GM23248 (cell line): ENCODE measurements around the gene TRERF1. TPM values are rescaled to one million over a fixed set of nuclear protein-coding genes. Genes with fewer than 3 reads are reported as not detected.

Experiments
- DNase-seq: peaks from one replicate; pipeline ENCODE4 v3.0.0-alpha.2; 2015
- H2AFZ ChIP-seq: fragments of 200-600 bp; sonication (generic); 2 replicates; pipeline ENCODE4 v1.6.1; 2016; ENCODE audit warnings: antibody characterized with exemption
- H3F3A ChIP-seq: fragments of 200-600 bp; sonication (generic); 2 replicates; pipeline ENCODE4 v1.6.1; 2016; ENCODE audit warnings: mild to moderate bottlenecking, antibody characterized with exemption, mixed run types; ENCODE audit not compliant: insufficient read depth
- H3K27ac ChIP-seq: fragments of 200-600 bp; sonication (generic); 2 replicates; pipeline ENCODE4 v1.5.1; 2016; ENCODE audit warnings: mild to moderate bottlenecking
- H3K27me3 ChIP-seq: fragments of 200-600 bp; sonication (generic); replicated peaks from 2 replicates; pipeline ENCODE4 v1.6.1; 2016; ENCODE audit warnings: mild to moderate bottlenecking; ENCODE audit not compliant: insufficient read depth
- H3K36me3 ChIP-seq: fragments of 200-600 bp; sonication (generic); 2 replicates; pipeline ENCODE4 v1.6.1; 2016; ENCODE audit warnings: low read depth, mild to moderate bottlenecking
- H3K4me1 ChIP-seq: fragments of 200-600 bp; sonication (generic); 2 replicates; pipeline ENCODE4 v1.6.1; 2016; ENCODE audit warnings: mild to moderate bottlenecking; ENCODE audit not compliant: insufficient read depth
- H3K4me2 ChIP-seq: fragments of 200-600 bp; sonication (generic); one replicate; pipeline ENCODE4 v1.6.1; 2016; ENCODE audit warnings: mild to moderate bottlenecking; ENCODE audit not compliant: unreplicated experiment
- H3K4me3 ChIP-seq: fragments of 200-600 bp; sonication (generic); 2 replicates; pipeline ENCODE4 v1.5.1; 2016; ENCODE audit warnings: mild to moderate bottlenecking
- H3K79me2 ChIP-seq: fragments of 200-600 bp; sonication (generic); 2 replicates; pipeline ENCODE4 v1.6.1; 2016; ENCODE audit warnings: mild to moderate bottlenecking; ENCODE audit not compliant: insufficient read depth
- H3K9ac ChIP-seq: fragments of 200-600 bp; sonication (generic); 2 replicates; pipeline ENCODE4 v1.6.1; 2016; ENCODE audit warnings: mild to moderate bottlenecking
- H3K9me2 ChIP-seq: fragments of 200-600 bp; sonication (generic); 2 replicates; pipeline ENCODE4 v1.6.1; 2016; ENCODE audit warnings: mixed run types, mild to moderate bottlenecking, moderate library complexity; ENCODE audit not compliant: insufficient read depth
- H3K9me3 ChIP-seq: fragments of 200-600 bp; sonication (generic); one replicate; pipeline ENCODE4 v1.6.1; 2017; ENCODE audit warnings: low read depth
- H4K20me1 ChIP-seq: fragments of 200-600 bp; sonication (generic); 2 replicates; pipeline ENCODE4 v1.6.0; 2016; ENCODE audit not compliant: insufficient read depth
- EZH2 ChIP-seq: fragments of 200-600 bp; sonication (generic); IDR thresholded peaks from 2 replicates; pipeline ENCODE4 v1.6.1; 2018; ENCODE audit warnings: antibody characterized with exemption, mild to moderate bottlenecking; ENCODE audit not compliant: insufficient read depth, poor library complexity, severe bottlenecking
- EZH2phosphoT487 ChIP-seq: fragments of 200-600 bp; sonication (generic); IDR thresholded peaks from 2 replicates; pipeline ENCODE4 v1.6.1; 2018; ENCODE audit warnings: antibody characterized with exemption, moderate library complexity, mild to moderate bottlenecking, low read depth; ENCODE audit not compliant: insufficient read depth
- WGBS, 2 experiments: methylation state at CpG; one replicate each; pipeline ENCODE4 v1.1.6; 2015 to 2017; ENCODE audit warnings: low lambda C conversion rate in 2 of 2, low coverage in 1 of 2; ENCODE audit errors: missing lambda C conversion rate in 2 of 2; 5-methylcytosine and 5-hydroxymethylcytosine counted together
- in situ Hi-C: fragments of 300-500 bp; cut with MboI; formaldehyde crosslinking; loops from 2 replicates; pipeline ENCODE4 v1.15.0; 2020
- polyA plus RNA-seq: library from polyadenylated mRNA; unstranded; fragments of >200 nt; fragmentation: Nextera tagmentation; extraction: Ambion mirVana; gene quantifications from 2 replicates; pipeline ENCODE4 v1.2.1, GENCODE V29; 2016
- total RNA-seq: library from RNA; depleted of rRNA; stranded (reverse); fragments of >200 nt; shearing (Covaris generic); gene quantifications from 2 replicates; pipeline ENCODE4 v1.2.3, GENCODE V29; 2014

The TRERF1 gene
- total and polyA plus RNA-seq, 2 experiments from 2014 or later = 2.7 to 3.1 TPM

- 91 to 97% methylated on average over 7 of the region's 7 CpGs for WGBS, 2 experiments
- no peak for DNase-seq
- Histone ChIP-seq H4K20me1 (no peaks in the 10 kb centered on the region), H3K4me1 (no peaks in the 10 kb centered on the region), H3K4me2 (no peak overlapping the region), H3K36me3 (no peaks in the 10 kb centered on the region), H2AFZ (no peak overlapping the region), H3K27me3 (no peaks in the 10 kb centered on the region), H3K27ac (no peak overlapping the region), H3K9me2 (no peaks in the 10 kb centered on the region), H3K9ac (no peak overlapping the region), H3F3A (no peaks in the 10 kb centered on the region), H3K79me2 (peaks cover 24% of the 10 kb centered on the region; the same call in 1 of the 2 replicates), H3K9me3 (no peaks in the 10 kb centered on the region), H3K4me3 (no peak overlapping the region)
- no peak for TF ChIP-seq EZH2
- TF ChIP-seq EZH2phosphoT487 = no peak
- in situ Hi-C loops = no loop called here
Observed at GRCh38 chr6:42306439-42307140, 145.1 kb downstream of the TRERF1 start.

DNA sequence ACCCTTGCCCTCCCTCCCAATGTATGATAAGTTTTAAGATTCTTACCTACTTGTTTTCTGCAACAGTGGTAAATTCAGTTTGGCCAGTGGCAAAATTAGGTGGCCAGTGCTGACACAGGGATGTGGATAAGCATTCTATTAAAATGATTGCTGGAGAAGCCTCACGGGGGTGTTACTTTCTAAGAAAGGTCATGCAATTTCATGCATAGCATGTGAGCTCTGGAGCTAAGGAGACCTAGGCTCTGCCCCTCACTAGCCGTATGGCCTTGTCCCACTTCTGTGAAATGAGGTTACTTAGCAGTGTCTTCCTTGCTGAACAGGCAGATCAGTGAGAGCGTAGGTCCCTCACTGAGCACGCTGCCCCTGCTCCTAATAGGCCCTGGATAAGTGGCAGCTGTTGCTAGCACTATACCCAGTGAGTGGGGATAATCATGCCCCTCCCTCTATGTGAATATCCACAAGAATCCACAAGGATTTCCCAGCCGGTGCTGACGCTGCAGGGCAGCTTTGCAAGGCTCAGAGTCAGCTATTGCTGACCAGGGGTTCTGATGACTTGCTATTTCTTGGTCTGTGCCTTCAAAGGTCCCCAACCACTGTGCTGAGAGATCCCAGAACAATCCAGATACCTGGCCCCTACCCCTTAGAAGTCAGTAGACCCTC lies 147.5 kb downstream of the TRERF1 start:
- H3F3A ChIP-seq = no peaks in the 10 kb centered on the region
- no peaks in the 10 kb centered on the region for H3K9me3 ChIP-seq
- no peaks in the 10 kb centered on the region for H3K9me2 ChIP-seq
- in situ Hi-C loops = no loop called here
- TF ChIP-seq EZH2 = no peak
- no peak for TF ChIP-seq EZH2phosphoT487
- H3K79me2 ChIP-seq = peaks cover 21% of the 10 kb centered on the region; the same call in 1 of the 2 replicates
- no peak overlapping the region for H3K4me3 ChIP-seq
- 81 to 87% methylated on average over 6 of the region's 6 CpGs for WGBS, 2 experiments
- no peak overlapping the region for H3K9ac ChIP-seq
- no peaks in the 10 kb centered on the region for H3K4me1 ChIP-seq
- H2AFZ ChIP-seq = no peak overlapping the region
- DNase-seq = no peak
- H3K4me2 ChIP-seq = no peak overlapping the region
- H3K36me3 ChIP-seq = no peaks in the 10 kb centered on the region
- H3K27me3 ChIP-seq = no peaks in the 10 kb centered on the region
- H3K27ac ChIP-seq = no peak overlapping the region
- H4K20me1 ChIP-seq = no peaks in the 10 kb centered on the region

- H3K4me2 ChIP-seq = no peak overlapping the region
- H3K79me2 ChIP-seq = peaks cover 16% of the 10 kb centered on the region; the same call in 1 of the 2 replicates
- no peaks in the 10 kb centered on the region for H3F3A ChIP-seq
- 48 to 51% methylated on average over 3 of the region's 3 CpGs for WGBS, 2 experiments
- H3K9me3 ChIP-seq = no peaks in the 10 kb centered on the region
- H4K20me1 ChIP-seq = no peaks in the 10 kb centered on the region
- no peaks in the 10 kb centered on the region for H3K4me1 ChIP-seq
- no peak overlapping the region for H3K4me3 ChIP-seq
- DNase-seq = no peak
- no peak overlapping the region for H3K9ac ChIP-seq
- no peaks in the 10 kb centered on the region for H3K36me3 ChIP-seq
- TF ChIP-seq EZH2phosphoT487 (no peak), EZH2 (no peak)
- no peaks in the 10 kb centered on the region for H3K9me2 ChIP-seq
- in situ Hi-C loops = no loop called here
- no peak overlapping the region for H2AFZ ChIP-seq
- H3K27me3 ChIP-seq = no peaks in the 10 kb centered on the region
- H3K27ac ChIP-seq = no peak overlapping the region
Observed at GRCh38 chr6:42302411-42302810, 149.3 kb downstream of the TRERF1 start.

DNA sequence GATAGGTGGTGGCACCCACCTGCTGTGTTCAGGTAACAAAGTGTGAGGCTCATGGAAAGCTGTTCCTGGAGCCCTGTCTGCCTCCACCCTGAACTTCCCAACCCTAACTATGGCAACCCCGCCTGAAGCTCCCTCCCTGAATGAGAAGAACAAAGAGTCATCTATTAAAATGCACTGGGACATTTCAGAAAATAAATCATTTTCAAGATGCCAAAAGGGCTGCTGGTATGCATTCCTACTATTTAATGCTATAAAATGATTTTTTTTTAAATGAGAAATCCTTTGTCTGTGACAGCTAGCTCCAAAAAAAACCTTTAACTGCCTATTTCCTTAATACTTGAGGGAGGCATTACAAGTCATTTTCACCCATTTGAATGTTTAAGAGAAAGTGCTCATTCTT lies 149.7 kb downstream of the TRERF1 start:
- H4K20me1 ChIP-seq = no peaks in the 10 kb centered on the region
- H3K36me3 ChIP-seq = no peaks in the 10 kb centered on the region
- no peaks in the 10 kb centered on the region for H3K27me3 ChIP-seq
- no peak overlapping the region for H2AFZ ChIP-seq
- no peaks in the 10 kb centered on the region for H3K9me2 ChIP-seq
- no peak overlapping the region for H3K9ac ChIP-seq
- H3K9me3 ChIP-seq = no peaks in the 10 kb centered on the region
- H3K27ac ChIP-seq = no peak overlapping the region
- in situ Hi-C loops = no loop called here
- H3K4me2 ChIP-seq = no peak overlapping the region
- DNase-seq = no peak
- H3K4me1 ChIP-seq = no peaks in the 10 kb centered on the region
- WGBS, 2 experiments = 79 to 93% methylated on average over 1 of the region's 1 CpG
- H3K79me2 ChIP-seq = peaks cover 12% of the 10 kb centered on the region; the same call in 1 of the 2 replicates
- TF ChIP-seq EZH2 (no peak), EZH2phosphoT487 (no peak)
- H3F3A ChIP-seq = no peaks in the 10 kb centered on the region
- no peak overlapping the region for H3K4me3 ChIP-seq
